Gastroesophageal sphincter (tissue), 3 donors: ENCODE data around the gene SDK2.
"Not testable (repeated sequence)": the region's sequence is repeated elsewhere in the genome, so short reads cannot be mapped to it uniquely, and the experiment has no call there.

Experiments
- CTCF ChIP-seq, 4 experiments: fragments of 200-600 bp in 2 of 4; fragments of 450-650 bp in 2 of 4; sonication (generic) in 1 of 4; IDR thresholded peaks; one replicate each; pipeline ENCODE4 v1.5.1; 2017 to 2019; ENCODE audit warnings: antibody characterized with exemption in 4 of 4, mild to moderate bottlenecking in 2 of 4, moderate library complexity in 2 of 4
- EP300 ChIP-seq: sonication (generic); formaldehyde crosslinking; IDR thresholded peaks from one replicate; pipeline ENCODE4 v1.6.1; 2017; ENCODE audit warnings: antibody characterized with exemption, mild to moderate bottlenecking

GRCh38 chr17:73472715-73473114 is 171.5 kb downstream of the SDK2 start:
- not testable (repeated sequence) for TF ChIP-seq CTCF (IDR thresholded peaks at IDR 0.05); EP300
